H1 (cell line): ENCODE data around the gene RNF130. TPM values are rescaled to one million over a fixed set of nuclear protein-coding genes. Genes with fewer than 3 reads are reported as not detected.

Experiments
- CTCF ChIA-PET: fragments of 300-600 bp; sonication (Branson Sonifier 250); formaldehyde crosslinking; loops from one replicate; lab custom pipeline; 2021; ENCODE audit not compliant: partially characterized antibody; lab: Charles Lee
- POLR2A ChIA-PET: fragments of 300-600 bp; sonication (Branson Sonifier 250); formaldehyde crosslinking; loops from one replicate; lab custom pipeline; 2021; ENCODE audit warnings: inconsistent platforms; ENCODE audit not compliant: partially characterized antibody; lab: Charles Lee
- DNase-seq, 2 experiments: peaks; one replicate each; pipeline versions ENCODE4 v3.0.0 to v3.0.0-alpha.2; 2010 to 2022; ENCODE audit warnings: low spot score in 2 of 2, low read depth in 1 of 2, mixed read lengths in 1 of 2
- FAIRE-seq: peaks from 2 replicates; lab custom pipeline; 2011; peaks lifted over from hg19 to GRCh38; lab: Jason Lieb, UNC
- H2AFZ ChIP-seq: 2 replicates; pipeline ENCODE4 v1.8.1; 2012; ENCODE audit warnings: low read length, inconsistent platforms
- H2AK5ac ChIP-seq: 2 replicates; pipeline ENCODE4 v1.6.1; 2013; ENCODE audit warnings: low read depth, low read length
- H2BK120ac ChIP-seq: replicated peaks from 2 replicates; pipeline ENCODE3; 2013; ENCODE audit warnings: low read depth, low read length, inconsistent platforms
- H2BK12ac ChIP-seq: 2 replicates; pipeline ENCODE4 v1.6.1; 2013; ENCODE audit warnings: low read depth, low read length
- H2BK15ac ChIP-seq: 2 replicates; pipeline ENCODE4 v1.6.1; 2013; ENCODE audit warnings: low read length
- H2BK20ac ChIP-seq: 2 replicates; pipeline ENCODE4 v1.6.1; 2013; ENCODE audit warnings: low read length
- H2BK5ac ChIP-seq: 2 replicates; pipeline ENCODE4 v1.6.1; 2013; ENCODE audit warnings: low read depth, low read length
- H3K14ac ChIP-seq: 2 replicates; pipeline ENCODE4 v1.6.1; 2013; ENCODE audit warnings: inconsistent platforms; ENCODE audit not compliant: insufficient read length
- H3K18ac ChIP-seq: 2 replicates; pipeline ENCODE4 v1.6.1; 2013; ENCODE audit warnings: low read length; ENCODE audit errors: extremely low read depth
- H3K23ac ChIP-seq: 2 replicates; pipeline ENCODE4 v1.6.1; 2013; ENCODE audit warnings: inconsistent platforms; ENCODE audit not compliant: insufficient read length
- H3K23me2 ChIP-seq: 2 replicates; pipeline ENCODE4 v1.6.1; 2013; ENCODE audit warnings: low read depth, low read length
- H3K27ac ChIP-seq: 2 replicates; pipeline ENCODE4 v1.6.1; 2011; ENCODE audit warnings: low read depth, low read length, inconsistent platforms
- H3K27me3 ChIP-seq, 4 experiments: replicated peaks in 1 of 4; 1 replicate in 1 of 4; 2 replicates in 3 of 4; pipeline versions ENCODE4 v1.6.1 to v1.8.1; 2011 to 2013; ENCODE audit warnings: low read length in 3 of 4, mild to moderate bottlenecking in 3 of 4, inconsistent platforms in 2 of 4, mixed read lengths in 2 of 4, moderate library complexity in 1 of 4; ENCODE audit not compliant: control insufficient read depth in 3 of 4, insufficient read depth in 3 of 4; ENCODE audit errors: extremely low read depth in 1 of 4
- H3K36me3 ChIP-seq, 4 experiments: 2 replicates each; pipeline versions ENCODE4 v1.6.1 to v1.8.1; 2011 to 2013; ENCODE audit warnings: mild to moderate bottlenecking in 4 of 4, low read length in 3 of 4, moderate library complexity in 2 of 4, control low read depth in 1 of 4, inconsistent platforms in 1 of 4; ENCODE audit not compliant: insufficient read depth in 4 of 4, control insufficient read depth in 2 of 4
- H3K4ac ChIP-seq: replicated peaks from 2 replicates; pipeline ENCODE3; 2013; ENCODE audit warnings: low read length, low read depth, mixed read lengths, inconsistent platforms; ENCODE audit not compliant: insufficient read length
- H3K4me1 ChIP-seq, 4 experiments: replicated peaks in 1 of 4; 1 replicate in 1 of 4; 2 replicates in 3 of 4; pipeline versions ENCODE4 v1.6.1 to v1.8.1; 2011 to 2013; ENCODE audit warnings: low read length in 3 of 4, inconsistent platforms in 2 of 4, mixed read lengths in 1 of 4; ENCODE audit not compliant: insufficient read depth in 4 of 4, control insufficient read depth in 3 of 4
- H3K4me2 ChIP-seq, 2 experiments: 2 replicates each; pipeline versions ENCODE4 v1.6.1 to v1.8.1; 2011 to 2013; ENCODE audit warnings: low read depth in 2 of 2, low read length in 2 of 2, control low read depth in 1 of 2, inconsistent platforms in 1 of 2, mild to moderate bottlenecking in 1 of 2; ENCODE audit not compliant: insufficient read depth in 1 of 2
- H3K4me3 ChIP-seq, 4 experiments: fragments of 200-600, 300-600 bp in 1 of 4; sonication (generic), shearing (Covaris generic), sonication (Bioruptor Twin) in 1 of 4; 2 replicates each; pipeline versions ENCODE4 v1.5.1 to v1.8.1; 2011 to 2016; ENCODE audit warnings: low read length in 4 of 4, low read depth in 3 of 4, control low read depth in 2 of 4, inconsistent platforms in 2 of 4, mild to moderate bottlenecking in 2 of 4, mixed read lengths in 1 of 4, moderate library complexity in 1 of 4; ENCODE audit not compliant: insufficient read depth in 2 of 4; ENCODE audit errors: extremely low read depth in 1 of 4
- H3K56ac ChIP-seq: replicated peaks from 2 replicates; pipeline ENCODE3; 2013; ENCODE audit warnings: low read depth, mild to moderate bottlenecking, mixed read lengths, low read length, inconsistent platforms; ENCODE audit not compliant: insufficient read length
- H3K79me1 ChIP-seq: 2 replicates; pipeline ENCODE4 v1.6.1; 2013; ENCODE audit warnings: low read depth, low read length, control low read depth
- H3K79me2 ChIP-seq, 2 experiments: 2 replicates each; pipeline versions ENCODE4 v1.6.1 to v1.8.1; 2012 to 2013; ENCODE audit warnings: low read length in 2 of 2, mild to moderate bottlenecking in 2 of 2, inconsistent platforms in 1 of 2; ENCODE audit not compliant: insufficient read depth in 2 of 2, control insufficient read depth in 1 of 2
- H3K9ac ChIP-seq, 4 experiments: replicated peaks in 1 of 4; 1 replicate in 1 of 4; 2 replicates in 3 of 4; pipeline versions ENCODE4 v1.6.1 to v1.8.1; 2011 to 2013; ENCODE audit warnings: low read depth in 3 of 4, low read length in 3 of 4, control low read depth in 2 of 4, mild to moderate bottlenecking in 2 of 4, moderate library complexity in 2 of 4, inconsistent platforms in 1 of 4; ENCODE audit errors: extremely low read depth in 1 of 4
- H3K9me3 ChIP-seq, 2 experiments: 2 replicates each; pipeline versions ENCODE4 v1.6.1 to v1.8.1; 2012 to 2013; ENCODE audit warnings: mild to moderate bottlenecking in 2 of 2, moderate library complexity in 2 of 2, control low read depth in 1 of 2, inconsistent platforms in 1 of 2, low read depth in 1 of 2, low read length in 1 of 2, mixed read lengths in 1 of 2; ENCODE audit not compliant: insufficient read depth in 2 of 2
- H4K20me1 ChIP-seq, 2 experiments: replicated peaks in 1 of 2; 2 replicates each; pipeline versions ENCODE3 to v1.8.1; 2011 to 2013; ENCODE audit warnings: inconsistent platforms in 2 of 2, low read length in 2 of 2, mild to moderate bottlenecking in 1 of 2; ENCODE audit not compliant: insufficient read depth in 2 of 2, control insufficient read depth in 1 of 2
- H4K5ac ChIP-seq: 2 replicates; pipeline ENCODE4 v1.6.1; 2013; ENCODE audit warnings: low read length, low read depth, mixed read lengths, inconsistent platforms; ENCODE audit not compliant: insufficient read length
- H4K8ac ChIP-seq: 2 replicates; pipeline ENCODE4 v1.8.0; 2013; ENCODE audit warnings: mild to moderate bottlenecking, moderate library complexity, low read length, inconsistent platforms; ENCODE audit not compliant: insufficient read depth; ENCODE audit errors: extremely low read depth
- H4K91ac ChIP-seq: replicated peaks from 2 replicates; pipeline ENCODE3; 2013; ENCODE audit warnings: low read length, mixed read lengths, inconsistent platforms; ENCODE audit not compliant: insufficient read length
- ASH2L ChIP-seq: fragments of 200-600, 300-600 bp; sonication (generic); IDR thresholded peaks from one replicate; pipeline ENCODE4 v1.7.1; 2017; ENCODE audit warnings: low read length
- ATF3 ChIP-seq: IDR thresholded peaks from 2 replicates; pipeline ENCODE4 v1.6.1; 2011; ENCODE audit warnings: low read depth, mild to moderate bottlenecking, low read length; ENCODE audit not compliant: insufficient read depth
- CEBPB ChIP-seq: IDR thresholded peaks from 2 replicates; pipeline ENCODE4 v1.6.1; 2012; ENCODE audit warnings: low read depth, low read length
- GABPA ChIP-seq: IDR thresholded peaks from 2 replicates; pipeline ENCODE4 v1.6.1; 2011; ENCODE audit warnings: mild to moderate bottlenecking, low read length, moderate library complexity, borderline replicate concordance; ENCODE audit not compliant: insufficient read depth
- JUND ChIP-seq: IDR thresholded peaks from 2 replicates; pipeline ENCODE4 v1.6.1; 2011; ENCODE audit warnings: mild to moderate bottlenecking, improper control_type of control experiment, low read length
- MAFK ChIP-seq: IDR thresholded peaks from 2 replicates; pipeline ENCODE4 v1.6.1; 2012; ENCODE audit warnings: low read depth, mild to moderate bottlenecking, improper control_type of control experiment, low read length
- RAD21 ChIP-seq, 2 experiments: IDR thresholded peaks in 1 of 2; conservative IDR thresholded peaks in 1 of 2; 2 replicates each; pipeline ENCODE4 v1.6.1; 2011; ENCODE audit warnings: low read depth in 2 of 2, low read length in 2 of 2, improper control_type of control experiment in 1 of 2, inconsistent platforms in 1 of 2, mild to moderate bottlenecking in 1 of 2, moderate library complexity in 1 of 2
- RBBP5 ChIP-seq: IDR thresholded peaks from 2 replicates; pipeline ENCODE4 v1.7.1; 2012; ENCODE audit warnings: low read depth, mild to moderate bottlenecking, inconsistent platforms, low read length, moderate library complexity, borderline replicate concordance
- SAP30 ChIP-seq: fragments of 300-600 bp; sonication (generic); IDR thresholded peaks from 2 replicates; pipeline ENCODE4 v1.7.1; 2012; ENCODE audit warnings: low read length, moderate library complexity, mild to moderate bottlenecking, inconsistent platforms; ENCODE audit not compliant: insufficient read depth, insufficient replicate concordance
- SP2 ChIP-seq: IDR thresholded peaks from 2 replicates; pipeline ENCODE4 v1.6.1; 2012; ENCODE audit warnings: mild to moderate bottlenecking, low read length, inconsistent platforms
- SUZ12 ChIP-seq: fragments of 200-600 bp; sonication (generic); IDR thresholded peaks from 2 replicates; pipeline ENCODE4 v1.6.1; 2012; ENCODE audit warnings: mild to moderate bottlenecking, inconsistent platforms, low read length, moderate library complexity, mixed read lengths
- TEAD4 ChIP-seq: IDR thresholded peaks from 2 replicates; pipeline ENCODE4 v1.6.1; 2012; ENCODE audit warnings: low read depth, low read length, inconsistent platforms, mixed read lengths
- ZNF274 ChIP-seq: IDR thresholded peaks from 2 replicates; pipeline ENCODE4 v1.7.0; 2012; ENCODE audit warnings: low read length, borderline replicate concordance; ENCODE audit errors: extremely low read depth
- WGBS, 2 experiments: shearing (Covaris generic) in 1 of 2; methylation state at CpG; one replicate each; pipeline versions ENCODE4 v1.1.6 to v1.1.7; 2013 to 2015; ENCODE audit warnings: low lambda C conversion rate in 2 of 2, mixed read lengths in 2 of 2, inconsistent platforms in 1 of 2, low coverage in 1 of 2, missing lambda C conversion rate in 1 of 2; ENCODE audit not compliant: insufficient replicate concordance in 2 of 2, insufficient coverage in 1 of 2, insufficient read length in 1 of 2; ENCODE audit errors: extremely low coverage in 1 of 2, missing lambda C conversion rate in 1 of 2; 5-methylcytosine and 5-hydroxymethylcytosine counted together
- polyA plus RNA-seq, 7 experiments: library from polyadenylated mRNA; depleted of rRNA in 3 of 7; stranded (reverse) in 5 of 7; unstranded in 2 of 7; fragments of >200 nt in 5 of 7; fragments of 200-250 nt in 2 of 7; gene quantifications; 1 replicate in 5 of 7; 2 replicates in 1 of 7; 4 replicates in 1 of 7; pipeline versions ENCODE4 v1.2.1 to v1.2.3, GENCODE V29; 2011 to 2013; ENCODE audit warnings: missing spikeins in 2 of 7, mixed read lengths in 2 of 7
- total RNA-seq: library from RNA; stranded (reverse); fragmentation: NEBNext Ultra II Directional; extraction: Animal tissue kit (Norgen Biotek cat#: 25700); gene quantifications from 2 replicates; pipeline ENCODE4 v1.2.1, GENCODE V29; 2021

RNF130 gene
- total and polyA plus RNA-seq, 2 of the 8 experiments (the other 6 are each of a cell fraction or from before 2014, with no cell fraction given) = 65.1 to 70.0 TPM

- no peaks in the 10 kb centered on the region; a peak in 1 of 4 replicates for H3K79me2 ChIP-seq
- H2BK12ac ChIP-seq = no peak overlapping the region
- H2AFZ ChIP-seq = no peak overlapping the region
- H3K27ac ChIP-seq = no peak overlapping the region
- no peak overlapping the region for H3K4ac ChIP-seq
- no peak overlapping the region for H2BK15ac ChIP-seq
- no peak overlapping the region for H2BK5ac ChIP-seq
- H3K36me3 ChIP-seq = peaks cover 4 to 51% (median 26%) of the 10 kb centered on the region in 4 experiments; a peak in 7 of 8 replicates
- H3K9me3 ChIP-seq = no peaks in the 10 kb centered on the region
- no peak overlapping the region for H2BK20ac ChIP-seq
- WGBS, 2 experiments = 95% methylated on average over 13 of the region's 13 CpGs; no CpG with 5 or more reads in 1 of the 2 experiments
- no peaks in the 10 kb centered on the region; a peak in 1 of 7 replicates for H3K4me1 ChIP-seq
- FAIRE-seq (no peak), DNase-seq (no peak)
- H3K18ac ChIP-seq = no peak overlapping the region
- no peak overlapping the region for H3K23ac ChIP-seq
- no peak overlapping the region for H3K4me2 ChIP-seq
- H3K14ac ChIP-seq = no peak overlapping the region
- CTCF ChIA-PET = interaction anchor here (0.6 to 2.2 kb wide), 24 partner anchors 9 to 142 kb away, joined by 3 to 18 read pairs (median 4); no protein-coding TSS in a partner anchor
- no peaks in the 10 kb centered on the region; the same call in 1 of the 2 replicates for H3K79me1 ChIP-seq
- H2BK120ac ChIP-seq = no peak overlapping the region
- no peaks in the 10 kb centered on the region for H3K23me2 ChIP-seq
- no peak overlapping the region for H3K56ac ChIP-seq
- no peak overlapping the region for H3K9ac ChIP-seq
- POLR2A ChIA-PET = interaction anchor here (0.8 to 1.0 kb wide), 3 partner anchors 16 to 107 kb away, joined by 3 read pairs; no protein-coding TSS in a partner anchor
- H3K4me3 ChIP-seq = no peak overlapping the region
- no peak overlapping the region for H4K91ac ChIP-seq
- H4K20me1 ChIP-seq = peaks cover 0 to 10% of the 10 kb centered on the region in 2 experiments
- H2AK5ac ChIP-seq = no peak overlapping the region
- no peaks in the 10 kb centered on the region for H3K27me3 ChIP-seq
- H4K5ac ChIP-seq = no peak overlapping the region
- no peak overlapping the region for H4K8ac ChIP-seq
- TF ChIP-seq SP2 (no peak), SUZ12 (no peak), RBBP5 (no peak), CEBPB (no peak), TEAD4 (no peak), RAD21 (IDR thresholded peaks at IDR 0.05 in 1 of 2, conservative IDR thresholded peaks at IDR 0.05 in 1 of 2; ENCODE audit: low read depth in 2 of 2, low read length in 2 of 2) (no peak), ASH2L (no peak), ZNF274 (no peak), GABPA (no peak), ATF3 (no peak), SAP30 (no peak), MAFK (no peak), JUND (no peak)
Measured at GRCh38 chr5:179975713-179976134, 95.8 kb downstream of the RNF130 start.
